A673 (cell line): ENCODE measurements around the gene PREX1. TPM values are rescaled to one million over a fixed set of nuclear protein-coding genes. Genes with fewer than 3 reads are reported as not detected.

Source experiments
- BruUV-seq: library from RNA; stranded (reverse); fragments of 400-500 nt; replicated peaks from 2 replicates; lab custom pipeline; 2021; lab: Mats Ljungman, UMichigan
- CTCF ChIA-PET: fragments of 300-600 bp; sonication (Branson Sonifier 250); formaldehyde crosslinking; loops from one replicate; lab custom pipeline; 2022; ENCODE audit warnings: antibody characterized with exemption; lab: Charles Lee
- POLR2A ChIA-PET: fragments of 300-600 bp; sonication (Branson Sonifier 250); formaldehyde crosslinking; loops from one replicate; lab custom pipeline; 2022; ENCODE audit warnings: antibody characterized with exemption; ENCODE audit not compliant: low non-redundant PET; lab: Charles Lee
- DNase-seq: peaks from one replicate; pipeline ENCODE4 v3.0.0-alpha.2; 2015; ENCODE audit warnings: low spot score
- H3K27ac ChIP-seq: fragments of 200-600 bp; sonication (generic); 2 replicates; pipeline ENCODE4 v1.5.1; 2016; ENCODE audit warnings: mixed run types, low read depth, mild to moderate bottlenecking, mixed read lengths, antibody characterized with exemption, low read length; ENCODE audit not compliant: poor library complexity, severe bottlenecking
- H3K27me3 ChIP-seq: fragments of 200-600 bp; sonication (generic); replicated peaks from 2 replicates; pipeline ENCODE4 v1.6.1; 2017; ENCODE audit warnings: mixed run types, low read depth, mild to moderate bottlenecking, mixed read lengths, antibody characterized with exemption, low read length; ENCODE audit not compliant: insufficient read depth, poor library complexity
- H3K36me3 ChIP-seq: fragments of 200-600 bp; sonication (generic); 2 replicates; pipeline ENCODE4 v1.6.1; 2016; ENCODE audit warnings: mixed run types, mild to moderate bottlenecking, mixed read lengths, antibody characterized with exemption, low read length; ENCODE audit not compliant: insufficient read depth, poor library complexity, severe bottlenecking
- H3K4me1 ChIP-seq: fragments of 200-600 bp; sonication (generic); 2 replicates; pipeline ENCODE4 v1.6.1; 2017; ENCODE audit warnings: mixed run types, mild to moderate bottlenecking, mixed read lengths, antibody characterized with exemption, low read length; ENCODE audit not compliant: insufficient read depth, poor library complexity, severe bottlenecking
- H3K4me3 ChIP-seq: fragments of 200-600 bp; sonication (generic); 2 replicates; pipeline ENCODE4 v1.5.1; 2016; ENCODE audit warnings: low read depth, mixed run types, mild to moderate bottlenecking, mixed read lengths, low read length; ENCODE audit not compliant: poor library complexity, severe bottlenecking
- H3K9me3 ChIP-seq: fragments of 200-600 bp; sonication (generic); 2 replicates; pipeline ENCODE4 v1.6.1; 2016; ENCODE audit warnings: mixed run types, low read depth, mild to moderate bottlenecking, mixed read lengths, antibody characterized with exemption, low read length; ENCODE audit not compliant: poor library complexity, severe bottlenecking
- EZH2 ChIP-seq: fragments of 200-600 bp; sonication (generic); IDR thresholded peaks from 2 replicates; pipeline ENCODE4 v1.6.1; 2017; ENCODE audit warnings: borderline replicate concordance, low read depth, mild to moderate bottlenecking, mixed read lengths, antibody characterized with exemption, low read length; ENCODE audit not compliant: poor library complexity, severe bottlenecking
- intact Hi-C: fragments of 100-400 bp; cut with micrococcal nuclease; formaldehyde crosslinking; loops from one replicate; pipeline ENCODE4 v1.10.0; 2022; ENCODE audit not compliant: unreplicated experiment
- total RNA-seq: library from RNA; stranded (reverse); gene quantifications from 2 replicates; pipeline ENCODE4 v1.2.3, GENCODE V29; 2021
- TF ChIP-seq, protein P1 (sequence below): fragments of 300-800, 200-600 bp; sonication (generic); conservative IDR thresholded peaks from 2 replicates; pipeline ENCODE4 v1.5.1; 2017; ENCODE audit warnings: low read depth, mild to moderate bottlenecking, antibody characterized with exemption, low read length, moderate library complexity, mixed read lengths

PREX1 gene
- total RNA-seq, 1 experiment from 2014 or later = 145 TPM

DNA sequence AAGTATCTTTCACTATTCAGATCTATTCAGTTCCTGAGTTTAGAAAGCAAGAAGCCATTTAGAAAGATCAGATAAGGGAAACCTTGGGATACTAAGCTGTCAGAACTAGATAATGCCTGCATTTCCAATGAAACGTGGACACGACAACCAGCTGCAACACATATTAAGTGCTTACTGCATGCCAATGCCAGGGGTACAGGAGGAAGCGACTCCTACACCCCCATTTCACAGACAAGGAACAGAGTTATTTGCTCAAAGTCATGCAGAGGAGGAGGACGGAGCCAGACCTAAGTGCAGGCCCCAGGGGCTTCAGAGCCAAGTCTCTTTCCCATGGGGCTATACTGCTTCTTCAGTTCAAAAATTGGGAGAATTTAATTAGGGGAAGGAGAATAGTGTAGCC lies 62.4 kb downstream of the PREX1 start:
- H3K4me3 ChIP-seq = no peak overlapping the region
- H3K9me3 ChIP-seq = no peaks in the 10 kb centered on the region
- DNase-seq = no peak
- peaks cover 15% of the 10 kb centered on the region for H3K36me3 ChIP-seq
- no peaks in the 10 kb centered on the region for H3K27me3 ChIP-seq
- BruUV-seq = no TSS peak
- intact Hi-C loops = no loop called here
- ChIA-PET CTCF (interaction anchor here (0.6 kb wide), 1 partner anchor 1415 kb away, joined by 5 read pairs; no protein-coding TSS in a partner anchor), POLR2A (no interaction called here)
- no peak overlapping the region for H3K27ac ChIP-seq
- TF ChIP-seq EZH2 = no peak
- TF ChIP-seq, protein P1, sequence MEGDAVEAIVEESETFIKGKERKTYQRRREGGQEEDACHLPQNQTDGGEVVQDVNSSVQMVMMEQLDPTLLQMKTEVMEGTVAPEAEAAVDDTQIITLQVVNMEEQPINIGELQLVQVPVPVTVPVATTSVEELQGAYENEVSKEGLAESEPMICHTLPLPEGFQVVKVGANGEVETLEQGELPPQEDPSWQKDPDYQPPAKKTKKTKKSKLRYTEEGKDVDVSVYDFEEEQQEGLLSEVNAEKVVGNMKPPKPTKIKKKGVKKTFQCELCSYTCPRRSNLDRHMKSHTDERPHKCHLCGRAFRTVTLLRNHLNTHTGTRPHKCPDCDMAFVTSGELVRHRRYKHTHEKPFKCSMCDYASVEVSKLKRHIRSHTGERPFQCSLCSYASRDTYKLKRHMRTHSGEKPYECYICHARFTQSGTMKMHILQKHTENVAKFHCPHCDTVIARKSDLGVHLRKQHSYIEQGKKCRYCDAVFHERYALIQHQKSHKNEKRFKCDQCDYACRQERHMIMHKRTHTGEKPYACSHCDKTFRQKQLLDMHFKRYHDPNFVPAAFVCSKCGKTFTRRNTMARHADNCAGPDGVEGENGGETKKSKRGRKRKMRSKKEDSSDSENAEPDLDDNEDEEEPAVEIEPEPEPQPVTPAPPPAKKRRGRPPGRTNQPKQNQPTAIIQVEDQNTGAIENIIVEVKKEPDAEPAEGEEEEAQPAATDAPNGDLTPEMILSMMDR = no peak
- peaks cover 12% of the 10 kb centered on the region for H3K4me1 ChIP-seq

DNA sequence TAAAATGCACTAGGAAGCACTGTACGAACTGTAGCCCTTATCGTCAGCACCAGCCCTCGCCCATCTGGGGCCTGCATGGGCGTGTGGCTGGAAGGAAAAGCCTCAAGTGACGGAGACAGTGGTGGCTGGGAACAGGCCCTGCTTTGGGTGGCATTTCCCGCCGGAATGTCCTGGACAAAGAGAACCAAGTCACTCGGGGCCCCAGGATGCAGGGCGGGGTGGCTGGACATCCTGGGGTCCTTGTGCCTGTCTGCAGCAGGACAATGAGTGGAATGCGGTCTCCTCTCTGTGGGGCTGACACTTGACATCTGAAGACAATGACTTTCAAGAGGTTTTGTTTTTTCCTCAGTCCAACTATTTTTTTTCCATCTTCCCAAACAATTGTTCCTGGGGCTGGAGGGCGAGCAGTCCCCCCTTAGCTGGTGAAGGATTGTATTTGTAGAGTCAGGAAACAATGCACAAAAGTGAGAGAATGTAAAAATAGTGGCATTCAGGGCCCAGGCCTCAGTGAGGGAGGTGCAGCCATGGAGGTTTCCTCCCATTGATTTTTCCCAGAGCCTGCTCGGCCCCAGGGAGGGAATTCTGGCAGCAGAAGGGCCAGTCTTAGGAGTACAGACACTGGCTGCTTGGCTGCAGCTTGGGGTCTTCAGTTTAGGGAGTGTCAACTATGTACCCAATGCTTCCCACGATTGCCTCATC lies 64.4 kb downstream of the PREX1 start:
- BruUV-seq = no TSS peak
- H3K27me3 ChIP-seq = no peaks in the 10 kb centered on the region
- no peak overlapping the region for H3K4me3 ChIP-seq
- DNase-seq = no peak
- TF ChIP-seq, protein P1 = no peak
- no peak for TF ChIP-seq EZH2
- intact Hi-C loops = no loop called here
- ChIA-PET CTCF (no interaction called here), POLR2A (no interaction called here)
- H3K27ac ChIP-seq = peak overlapping the region; percentile 49
- H3K36me3 ChIP-seq = peaks cover 15% of the 10 kb centered on the region
- peaks cover 6% of the 10 kb centered on the region for H3K4me1 ChIP-seq
- H3K9me3 ChIP-seq = no peaks in the 10 kb centered on the region

DNA sequence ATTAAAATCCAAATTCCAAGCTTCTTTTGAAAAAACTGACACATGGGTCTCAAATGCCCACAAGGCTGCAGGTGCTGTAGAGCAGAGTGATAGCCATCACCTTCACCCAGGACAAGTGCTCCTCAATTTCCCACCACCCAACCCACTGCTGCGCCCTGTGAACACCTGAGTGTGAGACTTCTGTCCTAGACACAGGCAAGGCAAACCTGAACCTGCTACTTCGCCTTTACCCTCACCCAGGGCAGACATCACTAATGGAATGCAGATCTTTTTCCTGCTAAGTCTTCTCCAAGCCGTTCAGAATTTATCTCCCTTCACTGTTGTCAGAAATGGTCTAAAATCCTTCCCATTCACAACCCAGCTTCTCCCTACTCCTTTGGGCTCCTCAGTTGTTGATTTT lies 65.9 kb downstream of the PREX1 start:
- Histone ChIP-seq H3K4me1 (peaks cover 6% of the 10 kb centered on the region), H3K27me3 (no peaks in the 10 kb centered on the region), H3K36me3 (peaks cover 2% of the 10 kb centered on the region), H3K4me3 (no peak overlapping the region), H3K9me3 (no peaks in the 10 kb centered on the region), H3K27ac (no peak overlapping the region)
- intact Hi-C loops = no loop called here
- DNase-seq = no peak
- TF ChIP-seq, protein P1 = no peak
- TF ChIP-seq EZH2 = no peak
- ChIA-PET POLR2A (no interaction called here), CTCF (no interaction called here)
- no TSS peak for BruUV-seq
